Stimulated activated CD8-positive, alpha-beta memory T cell treated with anti-CD3 and anti-CD28 coated beads, Interleukin-7, amount 100 ng/mL, for 24 hours (primary cell): Measurements from ENCODE around the gene TMEM150B.

ENCODE experiments used
- DNase-seq: peaks from one replicate; pipeline ENCODE4 v3.0.0-alpha.2; 2020; ENCODE audit warnings: low read depth

Gene TMEM150B

GRCh38 chr19:55305491-55305890 is 19.6 kb downstream of the TMEM150B start:
- DNase-seq, result no peak

GRCh38 chr19:55304980-55305379 is 20.2 kb downstream of the TMEM150B start:
- no peak for DNase-seq

GRCh38 chr19:55304279-55304978 is 20.7 kb downstream of the TMEM150B start:
- DNase-seq, result no peak

- no peak for DNase-seq
These were observed 21.7 kb downstream of the TMEM150B start for GRCh38 chr19:55303477-55303876.

- no peak for DNase-seq
These were observed 22.8 kb downstream of the TMEM150B start for GRCh38 chr19:55302318-55302703.

GRCh38 chr19:55301459-55302317 is 23.5 kb downstream of the TMEM150B start:
- DNase-seq, result peak; percentile 98

GRCh38 chr19:55300886-55301458 is 24.2 kb downstream of the TMEM150B start:
- no peak for DNase-seq

- no peak for DNase-seq
These were observed 25.1 kb downstream of the TMEM150B start for GRCh38 chr19:55299991-55300390.

- DNase-seq, result no peak
These were observed 27.9 kb downstream of the TMEM150B start for GRCh38 chr19:55297267-55297666.

- no peak for DNase-seq
These were observed 35.9 kb downstream of the TMEM150B start for GRCh38 chr19:55289117-55289796.

- DNase-seq, result no peak
These were observed 37.6 kb downstream of the TMEM150B start for GRCh38 chr19:55287361-55288079.

GRCh38 chr19:55285229-55285890 is 39.8 kb downstream of the TMEM150B start:
- DNase-seq, result no peak

- DNase-seq, result no peak
These were observed 40.6 kb downstream of the TMEM150B start for GRCh38 chr19:55284405-55285058.

GRCh38 chr19:55283548-55284377 is 41.4 kb downstream of the TMEM150B start, which contains the start of gene BRSK1:
BRSK1 (plus strand) TSS chr19:55283997; CDS start chr19:55284443, 446 bp downstream.
- no peak for DNase-seq

GRCh38 chr19:55279770-55280643 is 45.1 kb downstream of the TMEM150B start, which contains the start of gene HSPBP1:
HSPBP1 (minus strand) TSS chr19:55280110; CDS start chr19:55279608, 502 bp downstream.
- peak; percentile 90 for DNase-seq

- DNase-seq, result no peak
These were observed 45.8 kb downstream of the TMEM150B start for GRCh38 chr19:55279340-55279739.

GRCh38 chr19:55278391-55279135 is 46.6 kb downstream of the TMEM150B start:
- DNase-seq, result no peak

- no peak for DNase-seq
These were observed 47.6 kb downstream of the TMEM150B start for GRCh38 chr19:55277494-55277893.
